Measurements from ENCODE around the gene WLS. TPM values are rescaled to one million over a fixed set of nuclear protein-coding genes. Genes with fewer than 3 reads are reported as not detected.

Gene WLS
- total RNA-seq, 1 donor from 2014 or later: not detected

DNA sequence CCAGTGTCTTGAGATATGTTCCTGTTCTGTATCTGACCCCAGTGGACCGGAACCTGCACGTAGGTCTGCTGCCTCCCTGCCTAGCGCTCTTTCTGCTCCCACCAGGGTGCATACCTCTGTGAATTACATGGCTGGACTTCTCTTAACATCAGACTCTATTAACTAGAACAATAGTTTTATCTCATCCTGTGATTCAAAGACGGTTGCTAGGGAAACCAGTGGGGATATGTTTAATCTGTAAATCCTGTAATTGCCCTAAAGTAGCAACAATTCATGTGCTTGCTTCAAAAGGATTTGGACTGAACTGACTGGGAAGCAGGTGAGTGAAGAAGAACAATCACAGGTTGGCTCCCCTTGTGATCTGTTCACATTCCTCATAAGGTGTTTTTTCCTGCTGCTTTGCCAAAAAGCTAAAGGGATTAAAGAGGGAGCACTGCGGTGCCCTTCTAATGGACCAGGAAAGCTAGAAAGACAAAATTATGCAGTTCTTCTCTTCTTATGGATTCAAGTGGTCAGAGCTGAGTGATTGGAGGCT, 129.2 kb downstream of the WLS start:
- ATAC-seq (ENCODE audit: low read depth) (no peak), DNase-seq (no peak)
- Mint-ChIP-seq H3K9me3 (no peaks in the 10 kb centered on the region), H3K4me1 (no peaks in the 10 kb centered on the region), H3K36me3 (ENCODE audit: low read depth) (no peaks in the 10 kb centered on the region), H3K27ac (no peak overlapping the region), H3K4me3 (no peak overlapping the region), H3K27me3 (peaks cover 8% of the 10 kb centered on the region)
- TF ChIP-seq, protein P1, sequence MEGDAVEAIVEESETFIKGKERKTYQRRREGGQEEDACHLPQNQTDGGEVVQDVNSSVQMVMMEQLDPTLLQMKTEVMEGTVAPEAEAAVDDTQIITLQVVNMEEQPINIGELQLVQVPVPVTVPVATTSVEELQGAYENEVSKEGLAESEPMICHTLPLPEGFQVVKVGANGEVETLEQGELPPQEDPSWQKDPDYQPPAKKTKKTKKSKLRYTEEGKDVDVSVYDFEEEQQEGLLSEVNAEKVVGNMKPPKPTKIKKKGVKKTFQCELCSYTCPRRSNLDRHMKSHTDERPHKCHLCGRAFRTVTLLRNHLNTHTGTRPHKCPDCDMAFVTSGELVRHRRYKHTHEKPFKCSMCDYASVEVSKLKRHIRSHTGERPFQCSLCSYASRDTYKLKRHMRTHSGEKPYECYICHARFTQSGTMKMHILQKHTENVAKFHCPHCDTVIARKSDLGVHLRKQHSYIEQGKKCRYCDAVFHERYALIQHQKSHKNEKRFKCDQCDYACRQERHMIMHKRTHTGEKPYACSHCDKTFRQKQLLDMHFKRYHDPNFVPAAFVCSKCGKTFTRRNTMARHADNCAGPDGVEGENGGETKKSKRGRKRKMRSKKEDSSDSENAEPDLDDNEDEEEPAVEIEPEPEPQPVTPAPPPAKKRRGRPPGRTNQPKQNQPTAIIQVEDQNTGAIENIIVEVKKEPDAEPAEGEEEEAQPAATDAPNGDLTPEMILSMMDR (IDR thresholded peaks at IDR 0.05): no peak
- ChIA-PET POLR2A (no interaction called here), CTCF (interaction anchor here (0.9 to 1.4 kb wide), 2 partner anchors 14 to 18 kb away, joined by 3 to 6 read pairs; no protein-coding TSS in a partner anchor)
- intact Hi-C loops (cut with micrococcal nuclease): no loop called here

DNA sequence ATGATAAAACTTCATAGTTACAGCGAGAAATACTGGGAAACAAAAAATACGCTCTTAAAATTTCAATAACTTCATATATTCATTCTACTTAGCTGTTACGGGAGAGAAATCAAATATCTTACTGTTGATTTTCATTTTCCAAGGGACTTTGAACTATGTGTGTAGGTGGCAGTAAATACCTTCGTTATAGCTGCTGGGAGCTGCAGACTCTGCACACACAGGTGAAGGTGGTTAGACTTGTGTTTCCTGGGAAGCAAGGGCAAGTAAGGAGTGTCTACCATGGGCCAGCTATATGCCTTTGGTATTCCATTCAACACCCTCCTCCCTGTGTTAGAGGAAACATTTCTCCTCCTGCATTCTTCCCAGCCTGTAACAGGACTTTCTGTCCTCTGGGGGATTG, 130.5 kb downstream of the WLS start:
- H3K4me3 Mint-ChIP-seq: no peak overlapping the region
- peaks cover 10% of the 10 kb centered on the region for H3K27me3 Mint-ChIP-seq
- no peaks in the 10 kb centered on the region for H3K9me3 Mint-ChIP-seq
- ChIA-PET POLR2A (no interaction called here), CTCF (interaction anchor here (1.3 to 1.4 kb wide), 2 partner anchors 15 to 19 kb away, joined by 3 to 5 read pairs; no protein-coding TSS in a partner anchor)
- TF ChIP-seq, protein P1 (IDR thresholded peaks at IDR 0.05): no peak
- DNase-seq (no peak), ATAC-seq (ENCODE audit: low read depth) (no peak)
- no peak overlapping the region for H3K27ac Mint-ChIP-seq
- H3K36me3 Mint-ChIP-seq (ENCODE audit: low read depth): no peaks in the 10 kb centered on the region
- no peaks in the 10 kb centered on the region for H3K4me1 Mint-ChIP-seq
- intact Hi-C loops (cut with micrococcal nuclease): no loop called here

DNA sequence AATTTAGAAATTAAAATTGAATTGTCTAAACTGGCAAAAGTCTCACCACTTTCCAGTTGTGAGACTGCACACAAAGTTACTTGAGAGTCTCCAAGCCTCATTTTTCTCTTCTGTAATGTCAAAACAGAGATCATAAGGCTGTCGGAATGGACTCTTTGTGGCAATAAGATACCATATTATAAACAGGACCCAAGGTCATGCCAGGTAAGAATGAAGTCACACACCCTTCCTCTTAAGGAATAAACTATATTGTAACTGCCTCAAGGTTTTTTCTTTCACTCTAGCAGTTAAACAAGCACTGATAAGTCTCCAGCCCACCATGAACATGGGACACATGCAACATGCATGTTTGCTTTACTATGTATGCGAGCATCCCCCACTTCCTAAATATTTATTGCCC, 131.8 kb downstream of the WLS start:
- H3K9me3 Mint-ChIP-seq: no peaks in the 10 kb centered on the region

DNA sequence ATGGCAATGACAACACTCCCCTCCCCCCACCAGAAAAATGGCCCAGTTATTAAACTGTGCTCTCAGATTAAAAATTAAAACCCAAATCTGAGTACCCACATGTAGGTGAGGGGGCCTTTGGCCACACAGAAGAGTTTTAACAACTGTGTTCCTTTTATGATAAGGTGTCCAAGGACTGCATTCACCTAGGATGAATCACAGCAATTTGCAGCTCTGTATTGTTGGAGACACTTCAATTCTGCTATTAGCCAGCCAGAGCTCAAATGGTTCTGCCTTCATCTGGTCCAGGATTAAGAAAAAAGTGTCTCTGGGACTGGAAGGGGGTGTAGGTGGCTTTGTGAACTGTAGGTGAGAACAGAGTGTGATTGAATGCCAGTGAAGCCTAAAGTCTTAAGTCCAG, 138.6 kb downstream of the WLS start:
- Mint-ChIP-seq H3K27ac (no peak overlapping the region), H3K4me3 (no peak overlapping the region), H3K9me3 (no peaks in the 10 kb centered on the region), H3K4me1 (no peaks in the 10 kb centered on the region), H3K36me3 (ENCODE audit: low read depth) (no peaks in the 10 kb centered on the region), H3K27me3 (peaks cover 8% of the 10 kb centered on the region)
- TF ChIP-seq, protein P1 (IDR thresholded peaks at IDR 0.05): no peak
- intact Hi-C loops (cut with micrococcal nuclease): no loop called here
- CTCF ChIA-PET: no interaction called here
- DNase-seq: no peak
- POLR2A ChIA-PET: no interaction called here
- ATAC-seq (ENCODE audit: low read depth): no peak

More for the DNA sequence above, 131.8 kb downstream of the WLS start:
- no peaks in the 10 kb centered on the region for H3K4me1 Mint-ChIP-seq
- H3K27ac Mint-ChIP-seq: no peak overlapping the region
- no peak for ATAC-seq (ENCODE audit: low read depth)
- no peaks in the 10 kb centered on the region for H3K36me3 Mint-ChIP-seq (ENCODE audit: low read depth)
- ChIA-PET CTCF (interaction anchor here (1.4 kb wide), 1 partner anchor 16 kb away, joined by 3 read pairs; no protein-coding TSS in a partner anchor), POLR2A (no interaction called here)
- intact Hi-C loops (cut with micrococcal nuclease): no loop called here
- H3K4me3 Mint-ChIP-seq: no peak overlapping the region
- H3K27me3 Mint-ChIP-seq: peaks cover 11% of the 10 kb centered on the region
- TF ChIP-seq, protein P1 (IDR thresholded peaks at IDR 0.05): no peak
- DNase-seq: no peak

DNA sequence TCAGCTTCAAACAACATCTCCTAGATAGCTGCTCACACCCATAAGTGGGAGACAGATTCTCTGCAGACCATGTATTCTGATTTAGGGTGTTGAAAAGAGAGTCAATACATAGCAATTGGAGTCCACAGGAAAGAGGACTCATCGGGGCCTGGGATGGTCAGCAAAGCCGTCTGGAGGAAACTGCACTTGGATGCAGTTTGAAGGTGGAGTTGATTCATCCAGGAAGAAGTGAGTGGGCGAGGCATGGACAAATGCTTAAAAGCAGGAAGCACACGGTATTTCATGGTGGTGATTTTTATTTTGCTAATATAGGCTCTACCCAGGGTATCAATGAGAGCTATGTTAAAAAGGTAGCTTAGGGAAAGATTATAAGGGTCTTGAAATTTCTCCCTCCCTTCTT, 145.1 kb downstream of the WLS start:
- Mint-ChIP-seq H3K9me3 (no peaks in the 10 kb centered on the region), H3K36me3 (ENCODE audit: low read depth) (no peaks in the 10 kb centered on the region), H3K4me1 (no peaks in the 10 kb centered on the region), H3K27ac (no peak overlapping the region), H3K27me3 (no peaks in the 10 kb centered on the region), H3K4me3 (no peak overlapping the region)
- TF ChIP-seq, protein P1 (IDR thresholded peaks at IDR 0.05): no peak
- intact Hi-C loops (cut with micrococcal nuclease): no loop called here
- POLR2A ChIA-PET: no interaction called here
- DNase-seq: no peak
- CTCF ChIA-PET: no interaction called here
- ATAC-seq (ENCODE audit: low read depth): no peak
